GM18511 (cell line): Measurements from ENCODE around the gene TAS2R1.

ENCODE experiments used
- ATAC-seq: cut with Tn5 transposase; IDR thresholded peaks from one replicate; pipeline ENCODE4 v1.9.1; 2021; ENCODE audit warnings: mild to moderate bottlenecking, moderate library complexity; ENCODE audit not compliant: unreplicated experiment

Gene TAS2R1

DNA sequence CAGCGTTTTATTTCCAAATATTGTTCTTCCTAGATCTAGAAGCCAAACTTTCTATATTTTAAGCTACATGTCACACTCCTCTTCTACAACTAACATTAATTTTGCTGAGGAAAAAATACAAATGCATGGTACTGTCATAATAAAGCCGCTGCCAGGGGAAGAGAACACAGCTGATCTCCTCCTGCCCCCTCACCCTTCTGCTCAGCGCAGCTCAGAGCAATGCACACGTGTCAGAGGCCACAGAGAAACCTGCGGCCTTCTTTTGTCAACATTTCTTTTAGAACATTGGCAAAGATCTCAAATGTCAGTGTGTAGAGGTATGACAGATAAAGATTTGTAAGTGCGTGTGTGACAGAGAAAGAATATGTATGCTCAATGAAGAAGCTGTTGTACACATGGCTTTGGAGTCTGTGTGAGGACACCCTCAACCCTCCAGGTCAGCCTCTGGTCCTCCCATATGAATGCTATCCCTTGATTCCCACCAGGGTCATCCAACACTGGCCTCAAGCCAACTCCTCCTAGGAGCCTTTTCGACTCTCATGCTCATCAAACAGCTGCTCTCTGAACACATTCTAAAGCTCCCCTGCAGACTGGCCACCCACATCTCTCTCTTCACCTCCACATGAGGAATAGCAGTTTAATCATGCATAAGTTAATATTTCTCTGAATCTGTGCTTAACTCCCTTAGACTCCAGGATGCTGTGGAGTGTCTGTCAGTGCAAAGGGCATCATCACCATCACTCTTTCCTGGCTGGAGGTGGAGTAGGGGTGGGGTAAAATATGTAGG is 40.9 kb downstream of the TAS2R1 start:
- no peak for ATAC-seq

GRCh38 chr5:9588254-9588653 is 41.9 kb downstream of the TAS2R1 start:
- ATAC-seq: no peak

GRCh38 chr5:9587135-9587534 is 43.0 kb downstream of the TAS2R1 start:
- no peak for ATAC-seq

GRCh38 chr5:9582406-9582805 is 47.7 kb downstream of the TAS2R1 start:
- ATAC-seq: no peak
